ENCODE measurements around the gene BMP7.

- TF ChIP-seq, protein P1, sequence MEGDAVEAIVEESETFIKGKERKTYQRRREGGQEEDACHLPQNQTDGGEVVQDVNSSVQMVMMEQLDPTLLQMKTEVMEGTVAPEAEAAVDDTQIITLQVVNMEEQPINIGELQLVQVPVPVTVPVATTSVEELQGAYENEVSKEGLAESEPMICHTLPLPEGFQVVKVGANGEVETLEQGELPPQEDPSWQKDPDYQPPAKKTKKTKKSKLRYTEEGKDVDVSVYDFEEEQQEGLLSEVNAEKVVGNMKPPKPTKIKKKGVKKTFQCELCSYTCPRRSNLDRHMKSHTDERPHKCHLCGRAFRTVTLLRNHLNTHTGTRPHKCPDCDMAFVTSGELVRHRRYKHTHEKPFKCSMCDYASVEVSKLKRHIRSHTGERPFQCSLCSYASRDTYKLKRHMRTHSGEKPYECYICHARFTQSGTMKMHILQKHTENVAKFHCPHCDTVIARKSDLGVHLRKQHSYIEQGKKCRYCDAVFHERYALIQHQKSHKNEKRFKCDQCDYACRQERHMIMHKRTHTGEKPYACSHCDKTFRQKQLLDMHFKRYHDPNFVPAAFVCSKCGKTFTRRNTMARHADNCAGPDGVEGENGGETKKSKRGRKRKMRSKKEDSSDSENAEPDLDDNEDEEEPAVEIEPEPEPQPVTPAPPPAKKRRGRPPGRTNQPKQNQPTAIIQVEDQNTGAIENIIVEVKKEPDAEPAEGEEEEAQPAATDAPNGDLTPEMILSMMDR (conservative IDR thresholded peaks at IDR 0.05 in 1 of 2, IDR thresholded peaks at IDR 0.05 in 1 of 2; ENCODE audit: extremely low read depth in 1 of 2, insufficient read depth in 1 of 2, low read depth in 1 of 2, low read length in 2 of 2) = no peak
- no peak for TF ChIP-seq EZH2 (IDR thresholded peaks at IDR 0.05; ENCODE audit: borderline replicate concordance, low read length)
These were observed 16.4 kb upstream of the BMP7 start for GRCh38 chr20:57282670-57283361.
